ENCODE results near the gene MAIP1.

DNA sequence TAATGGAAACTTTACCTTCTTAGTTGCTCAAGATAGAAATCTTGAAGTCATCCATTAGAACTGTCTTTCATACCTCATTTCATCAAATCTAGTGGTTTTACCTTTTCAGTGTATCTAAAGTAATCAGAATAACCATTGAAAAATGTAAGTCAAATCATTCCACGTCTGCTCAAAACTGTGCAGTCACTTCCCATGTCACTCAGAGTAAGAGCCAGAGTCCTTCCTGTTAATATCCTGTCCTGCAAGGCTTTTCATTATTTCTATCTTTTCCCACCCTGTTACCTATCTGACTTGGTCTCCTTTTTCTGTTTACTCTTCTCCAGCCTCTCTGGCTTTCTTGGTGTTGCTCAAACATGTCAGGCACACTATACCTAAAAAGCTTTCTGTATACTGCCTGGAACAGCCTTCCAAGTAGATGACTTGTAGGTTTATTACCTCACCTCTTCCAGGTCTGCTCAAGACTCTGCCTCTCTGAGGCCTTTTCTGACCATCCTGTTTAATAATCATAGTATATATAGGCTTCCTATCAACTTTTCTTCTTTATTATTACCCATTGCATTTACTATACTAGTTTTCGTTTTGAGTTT, 40.9 kb upstream of the MAIP1 start:
- TF ChIP-seq POLR2AphosphoS5 (IDR thresholded peaks at IDR 0.05; ENCODE audit: low read depth, low read length) (no peak), POLR2A (IDR thresholded peaks at IDR 0.05; ENCODE audit: low read depth, low read length) (no peak), TAF1 (IDR thresholded peaks at IDR 0.05; ENCODE audit: borderline replicate concordance, low read depth, low read length) (no peak)

Measured in GM12892 (cell line).